Measurements from ENCODE around the gene SMIM29.
"Not testable (repeated sequence)": the region's sequence is repeated elsewhere in the genome, so short reads cannot be mapped to it uniquely, and the experiment has no call there.

The SMIM29 gene

GRCh38 chr6:34248727-34249468, at the start of gene SMIM29:
TSS of gene SMIM29 (minus strand) at chr6:34249006. CDS start at chr6:34247791, 1,215 bp downstream.
- peak; percentile 97 for DNase-seq

GRCh38 chr6:34295721-34296120, 46.9 kb upstream of the SMIM29 start:
- no peak for DNase-seq

GRCh38 chr6:34292954-34293353, 44.1 kb upstream of the SMIM29 start:
- no peak for DNase-seq

- DNase-seq: no peak
Observed at GRCh38 chr6:34289137-34289536, 40.3 kb upstream of the SMIM29 start.

GRCh38 chr6:34288581-34288980, 39.8 kb upstream of the SMIM29 start:
- no peak for DNase-seq

GRCh38 chr6:34285448-34286164, 36.8 kb upstream of the SMIM29 start:
- DNase-seq: no peak

GRCh38 chr6:34284563-34285447, 36.0 kb upstream of the SMIM29 start:
- DNase-seq: peak; percentile 40

GRCh38 chr6:34281702-34282334, 33.0 kb upstream of the SMIM29 start:
- no peak for DNase-seq

GRCh38 chr6:34280216-34280615, 31.4 kb upstream of the SMIM29 start:
- no peak for DNase-seq

GRCh38 chr6:34278833-34279232, 30.0 kb upstream of the SMIM29 start:
- DNase-seq: no peak

- no peak for DNase-seq
Observed at GRCh38 chr6:34277763-34278112, 28.9 kb upstream of the SMIM29 start.

- no peak for DNase-seq
Observed at GRCh38 chr6:34276881-34277762, 28.3 kb upstream of the SMIM29 start.

GRCh38 chr6:34276191-34276590, 27.4 kb upstream of the SMIM29 start:
- no peak for DNase-seq

GRCh38 chr6:34275128-34275804, 26.5 kb upstream of the SMIM29 start:
- DNase-seq: no peak

- no peak for DNase-seq
Observed at GRCh38 chr6:34274129-34274528, 25.3 kb upstream of the SMIM29 start.

GRCh38 chr6:34273242-34273805, 24.5 kb upstream of the SMIM29 start:
- no peak for DNase-seq

- DNase-seq: no peak
Observed at GRCh38 chr6:34272013-34272926, 23.5 kb upstream of the SMIM29 start.

- DNase-seq: not testable (repeated sequence)
Observed at GRCh38 chr6:34269658-34270341, 21.0 kb upstream of the SMIM29 start.

- DNase-seq: not testable (repeated sequence)
Observed at GRCh38 chr6:34269132-34269531, 20.3 kb upstream of the SMIM29 start.

Measured in right hindlimb (tissue), 1 donor.